H9 (cell line): Measurements from ENCODE around the gene ANAPC10. TPM values are rescaled to one million over a fixed set of nuclear protein-coding genes. Genes with fewer than 3 reads are reported as not detected.

Experiments used
- DNase-seq: peaks from one replicate; pipeline ENCODE4 v3.0.0-alpha.2; 2017
- H2AFZ ChIP-seq: one replicate; pipeline ENCODE4 v1.6.1; 2013; ENCODE audit warnings: mild to moderate bottlenecking, low read length, control low read depth, moderate library complexity
- H2AK5ac ChIP-seq: 2 replicates; pipeline ENCODE4 v1.6.1; 2013; ENCODE audit warnings: low read length, control low read depth, mixed read lengths; ENCODE audit not compliant: insufficient read length
- H2BK120ac ChIP-seq: one replicate; pipeline ENCODE4 v1.6.1; 2013; ENCODE audit warnings: low read depth, mild to moderate bottlenecking, low read length, control low read depth, inconsistent platforms; ENCODE audit not compliant: poor library complexity, severe bottlenecking
- H2BK12ac ChIP-seq: 2 replicates; pipeline ENCODE4 v1.6.1; 2013; ENCODE audit warnings: low read length, control low read depth, mixed read lengths, low read depth; ENCODE audit not compliant: insufficient read length
- H2BK15ac ChIP-seq: 2 replicates; pipeline ENCODE4 v1.6.1; 2013; ENCODE audit warnings: low read depth, low read length, control low read depth
- H2BK20ac ChIP-seq: one replicate; pipeline ENCODE4 v1.6.1; 2013; ENCODE audit warnings: low read depth, mild to moderate bottlenecking, low read length, control low read depth, inconsistent platforms; ENCODE audit not compliant: poor library complexity, severe bottlenecking
- H2BK5ac ChIP-seq: 2 replicates; pipeline ENCODE4 v1.6.1; 2013; ENCODE audit warnings: low read length, control low read depth, mixed read lengths; ENCODE audit not compliant: insufficient read length
- H3K14ac ChIP-seq: 2 replicates; pipeline ENCODE4 v1.6.1; 2013; ENCODE audit warnings: low read length, control low read depth; ENCODE audit not compliant: insufficient read depth
- H3K18ac ChIP-seq: 2 replicates; pipeline ENCODE4 v1.6.1; 2013; ENCODE audit warnings: low read depth, mild to moderate bottlenecking, mixed read lengths, low read length, control low read depth; ENCODE audit not compliant: insufficient read length
- H3K23ac ChIP-seq: 2 replicates; pipeline ENCODE4 v1.6.1; 2013; ENCODE audit warnings: low read length, control low read depth, mixed read lengths, low read depth; ENCODE audit not compliant: insufficient read length
- H3K23me2 ChIP-seq: 2 replicates; pipeline ENCODE4 v1.6.1; 2013; ENCODE audit warnings: low read depth, mild to moderate bottlenecking, mixed read lengths, low read length, control low read depth; ENCODE audit not compliant: insufficient read length, poor library complexity, severe bottlenecking
- H3K27ac ChIP-seq: 2 replicates; pipeline ENCODE4 v1.5.1; 2013; ENCODE audit warnings: low read length, control low read depth, mixed read lengths, low read depth; ENCODE audit not compliant: insufficient read length
- H3K27me3 ChIP-seq: 2 replicates; pipeline ENCODE4 v1.6.1; 2013; ENCODE audit warnings: low read length, control low read depth, inconsistent platforms; ENCODE audit not compliant: insufficient read depth
- H3K4ac ChIP-seq: 2 replicates; pipeline ENCODE4 v1.6.1; 2013; ENCODE audit warnings: low read depth, mild to moderate bottlenecking, control low read depth, inconsistent platforms, low read length, moderate library complexity
- H3K4me1 ChIP-seq: 2 replicates; pipeline ENCODE4 v1.6.1; 2013; ENCODE audit warnings: low read length, control low read depth, inconsistent platforms; ENCODE audit not compliant: insufficient read depth
- H3K4me2 ChIP-seq: 2 replicates; pipeline ENCODE4 v1.6.1; 2013; ENCODE audit warnings: low read length, control low read depth, mixed read lengths; ENCODE audit not compliant: insufficient read length, insufficient read depth
- H3K56ac ChIP-seq: 2 replicates; pipeline ENCODE4 v1.6.1; 2013; ENCODE audit warnings: low read depth, mild to moderate bottlenecking, mixed read lengths, low read length, control low read depth; ENCODE audit not compliant: insufficient read length
- H3K79me1 ChIP-seq: 2 replicates; pipeline ENCODE4 v1.6.1; 2013; ENCODE audit warnings: low read depth, mild to moderate bottlenecking, moderate library complexity, low read length, control low read depth, inconsistent platforms; ENCODE audit not compliant: insufficient read depth, poor library complexity, severe bottlenecking
- H3K79me2 ChIP-seq: 2 replicates; pipeline ENCODE4 v1.6.1; 2013; ENCODE audit warnings: low read length, control low read depth, inconsistent platforms; ENCODE audit not compliant: insufficient read depth
- H3K9ac ChIP-seq: 2 replicates; pipeline ENCODE4 v1.6.1; 2013; ENCODE audit warnings: low read length, control low read depth, mixed read lengths; ENCODE audit not compliant: insufficient read length; ENCODE audit errors: extremely low read depth
- H3K9me3 ChIP-seq: one replicate; pipeline ENCODE4 v1.6.1; 2013; ENCODE audit warnings: low read depth, low read length, inconsistent platforms; ENCODE audit not compliant: control insufficient read depth
- H3T11ph ChIP-seq: one replicate; pipeline ENCODE4 v1.6.1; 2013; ENCODE audit warnings: mild to moderate bottlenecking, low read length, control low read depth, inconsistent platforms
- H4K20me1 ChIP-seq: one replicate; pipeline ENCODE4 v1.6.1; 2013; ENCODE audit not compliant: control insufficient read depth, insufficient read length, insufficient read depth
- H4K5ac ChIP-seq: 2 replicates; pipeline ENCODE4 v1.6.1; 2013; ENCODE audit warnings: low read depth, mild to moderate bottlenecking, mixed read lengths, low read length, control low read depth; ENCODE audit not compliant: insufficient read length
- H4K8ac ChIP-seq: replicated peaks from 2 replicates; pipeline ENCODE4 v1.6.1; 2013; ENCODE audit warnings: low read length, control low read depth, mixed read lengths, low read depth; ENCODE audit not compliant: insufficient read length
- H4K91ac ChIP-seq: 2 replicates; pipeline ENCODE4 v1.6.1; 2013; ENCODE audit warnings: low read depth, mild to moderate bottlenecking, moderate library complexity, mixed read lengths, low read length, control low read depth; ENCODE audit not compliant: insufficient read length
- H3K27ac Mint-ChIP-seq, 3 experiments: 2 replicates in 2 of 3; 3 replicates in 1 of 3; pipeline ENCODE4 v1.8.0; 2020 to 2021; ENCODE audit warnings: mixed read lengths in 3 of 3, mild to moderate bottlenecking in 1 of 3, moderate library complexity in 1 of 3
- H3K27me3 Mint-ChIP-seq: 2 replicates; pipeline ENCODE4 v1.8.0; 2021; ENCODE audit warnings: low read depth, mild to moderate bottlenecking, moderate library complexity, mixed read lengths
- H3K36me3 Mint-ChIP-seq, 3 experiments: 2 replicates in 2 of 3; 3 replicates in 1 of 3; pipeline ENCODE4 v1.8.0; 2020 to 2021; ENCODE audit warnings: low read depth in 3 of 3, mixed read lengths in 3 of 3; ENCODE audit not compliant: insufficient read depth in 1 of 3
- H3K4me1 Mint-ChIP-seq, 2 experiments: 2 replicates each; pipeline ENCODE4 v1.8.0; 2020; ENCODE audit warnings: mixed read lengths in 2 of 2
- H3K4me3 Mint-ChIP-seq, 2 experiments: 2 replicates in 1 of 2; 3 replicates in 1 of 2; pipeline ENCODE4 v1.8.0; 2020 to 2021; ENCODE audit warnings: mild to moderate bottlenecking in 2 of 2, mixed read lengths in 2 of 2, moderate library complexity in 1 of 2
- H3K9me3 Mint-ChIP-seq, 2 experiments: 2 replicates in 1 of 2; 3 replicates in 1 of 2; pipeline ENCODE4 v1.8.0; 2020; ENCODE audit warnings: mild to moderate bottlenecking in 2 of 2, mixed read lengths in 2 of 2, moderate library complexity in 1 of 2
- CTCF ChIP-seq: fragments of 200-600 bp; sonication (generic); conservative IDR thresholded peaks from 3 replicates; pipeline ENCODE4 v1.8.0; 2021; ENCODE audit warnings: antibody characterized with exemption, mild to moderate bottlenecking
- WGBS: extraction: QIAGEN DNeasy Blood & Tissue Kit; methylation state at CpG from one replicate; pipeline ENCODE4 v1.1.7; 2013; ENCODE audit warnings: missing lambda C conversion rate, low lambda C conversion rate, mixed read lengths; ENCODE audit not compliant: insufficient read length; ENCODE audit errors: extremely low coverage; 5-methylcytosine and 5-hydroxymethylcytosine counted together
- total RNA-seq: library from RNA; stranded (reverse); gene quantifications from 2 replicates; pipeline ENCODE4 v1.2.1, GENCODE V29; 2021

The ANAPC10 gene
- total RNA-seq, 1 experiment from 2014 or later: 25.3 TPM

GRCh38 chr4:145019346-145019745, 78.7 kb downstream of the ANAPC10 start:
- Histone ChIP-seq H4K8ac (no peak overlapping the region), H3K14ac (no peak overlapping the region), H3K27me3 (no peaks in the 10 kb centered on the region), H3K4me1 (no peaks in the 10 kb centered on the region; the same call in 1 of the 2 replicates), H3T11ph (no peak overlapping the region), H3K23ac (no peak overlapping the region), H3K56ac (no peak overlapping the region), H3K9me3 (no peaks in the 10 kb centered on the region), H2BK5ac (no peak overlapping the region), H2BK12ac (no peak overlapping the region), H3K23me2 (no peaks in the 10 kb centered on the region), H2BK120ac (no peak overlapping the region), H3K4ac (no peak overlapping the region), H3K4me2 (no peak overlapping the region), H4K20me1 (no peaks in the 10 kb centered on the region), H2AK5ac (no peak overlapping the region), H3K79me1 (no peaks in the 10 kb centered on the region), H3K9ac (no peak overlapping the region), H2BK15ac (no peak overlapping the region), H2AFZ (no peak overlapping the region), H4K91ac (no peak overlapping the region), H3K79me2 (no peaks in the 10 kb centered on the region), H3K18ac (no peak overlapping the region), H2BK20ac (no peak overlapping the region), H4K5ac (no peak overlapping the region), H3K27ac (no peak overlapping the region)
- Mint-ChIP-seq H3K27ac (peak overlapping the region in 1 of 3 experiments; percentile 0; a peak in 1 of 7 replicates), H3K4me3 (no peak overlapping the region), H3K27me3 (no peaks in the 10 kb centered on the region; the same call in 1 of the 2 replicates), H3K4me1 (peaks cover 11 to 18% of the 10 kb centered on the region in 2 experiments), H3K36me3 (peaks cover 15 to 37% (median 23%) of the 10 kb centered on the region in 3 experiments), H3K9me3 (peaks cover 18 to 31% of the 10 kb centered on the region in 2 experiments; a peak in 4 of 5 replicates)
- no peak for TF ChIP-seq CTCF
- no CpG with 5 or more reads among the region's 1 CpG for WGBS
- no peak for DNase-seq
